ENCODE data around the gene RNF217. TPM values are rescaled to one million over a fixed set of nuclear protein-coding genes. Genes with fewer than 3 reads are reported as not detected.

The RNF217 gene
- total and polyA plus RNA-seq, 2 of the 8 experiments (the other 6 are each of a cell fraction or from before 2014, with no cell fraction given): 2.0 to 8.9 TPM

DNA sequence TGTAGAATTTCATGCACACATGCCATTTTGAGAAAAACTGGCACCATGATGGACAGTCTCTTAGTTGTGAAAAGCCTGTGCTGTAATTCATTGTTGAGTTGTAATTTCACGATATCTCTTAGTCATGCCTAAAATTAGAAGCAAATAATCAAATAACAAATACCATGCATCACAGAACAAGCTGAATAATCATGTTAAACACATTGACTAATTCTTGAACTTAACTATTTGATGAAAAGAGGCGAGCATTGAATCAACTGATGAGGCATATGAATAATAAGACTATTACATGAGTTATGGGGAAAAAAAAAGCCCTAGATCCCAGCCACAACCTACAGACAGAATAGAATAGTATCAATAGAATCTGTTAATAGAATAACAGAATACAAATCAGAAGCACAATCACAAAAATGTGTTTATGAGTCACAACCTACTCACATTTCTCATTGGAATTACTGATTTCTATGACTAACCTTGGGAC, 14.2 kb upstream of the RNF217 start (continued):
- no peak for TF ChIP-seq CTBP2 (IDR thresholded peaks at IDR 0.05; ENCODE audit: borderline replicate concordance, insufficient read depth, insufficient read length, low read length)
- TF ChIP-seq CBX8 (IDR thresholded peaks at IDR 0.05; ENCODE audit: borderline replicate concordance, low read depth, low read length): no peak

All from H1 (cell line).